Activated T-cell treated with anti-CD3 and anti-CD28 coated beads, Interleukin-2, amount 50 U/mL, for 72 hours (primary cell): ENCODE results near the gene FOXL3. TPM values are rescaled to one million over a fixed set of nuclear protein-coding genes. Genes with fewer than 3 reads are reported as not detected.
"Not testable (repeated sequence)": the region's sequence is repeated elsewhere in the genome, so short reads cannot be mapped to it uniquely, and the experiment has no call there.

ENCODE experiments used
- ATAC-seq, 2 donors: fragments of 150-1000 bp; cut with Tn5 transposase; replicated peaks in 1 of 2; 2 replicates each; pipeline ENCODE4 v1.10.0; 2021; ENCODE audit warnings: moderate library complexity in 2 of 2, mild to moderate bottlenecking in 1 of 2
- DNase-seq, 2 donors: peaks; one replicate each; pipeline ENCODE4 v3.0.0; 2021 to 2022; ENCODE audit warnings: mixed read lengths in 1 of 2
- H3K27ac Mint-ChIP-seq: one replicate; pipeline ENCODE4 v1.8.0; 2022; ENCODE audit warnings: mild to moderate bottlenecking, moderate library complexity, mixed read lengths
- H3K27me3 Mint-ChIP-seq: one replicate; pipeline ENCODE4 v1.8.0; 2022; ENCODE audit warnings: low read depth, mixed read lengths
- H3K36me3 Mint-ChIP-seq, 2 donors: one replicate each; pipeline ENCODE4 v1.8.0; 2022; ENCODE audit warnings: mixed read lengths in 2 of 2, mild to moderate bottlenecking in 1 of 2; ENCODE audit not compliant: insufficient read depth in 2 of 2
- H3K4me1 Mint-ChIP-seq: one replicate; pipeline ENCODE4 v1.8.0; 2022; ENCODE audit warnings: low read depth, mixed read lengths
- H3K4me3 Mint-ChIP-seq, 2 donors: one replicate each; pipeline ENCODE4 v1.8.0; 2022; ENCODE audit warnings: mild to moderate bottlenecking in 2 of 2, mixed read lengths in 2 of 2, moderate library complexity in 2 of 2
- H3K9me3 Mint-ChIP-seq, 2 donors: one replicate each; pipeline ENCODE4 v1.8.0; 2022; ENCODE audit warnings: mixed read lengths in 2 of 2
- total RNA-seq, 2 donors: library from RNA; stranded (reverse); gene quantifications; one replicate each; pipeline ENCODE4 v1.2.3, GENCODE V29; 2022

Gene FOXL3
- total RNA-seq = not detected

DNA sequence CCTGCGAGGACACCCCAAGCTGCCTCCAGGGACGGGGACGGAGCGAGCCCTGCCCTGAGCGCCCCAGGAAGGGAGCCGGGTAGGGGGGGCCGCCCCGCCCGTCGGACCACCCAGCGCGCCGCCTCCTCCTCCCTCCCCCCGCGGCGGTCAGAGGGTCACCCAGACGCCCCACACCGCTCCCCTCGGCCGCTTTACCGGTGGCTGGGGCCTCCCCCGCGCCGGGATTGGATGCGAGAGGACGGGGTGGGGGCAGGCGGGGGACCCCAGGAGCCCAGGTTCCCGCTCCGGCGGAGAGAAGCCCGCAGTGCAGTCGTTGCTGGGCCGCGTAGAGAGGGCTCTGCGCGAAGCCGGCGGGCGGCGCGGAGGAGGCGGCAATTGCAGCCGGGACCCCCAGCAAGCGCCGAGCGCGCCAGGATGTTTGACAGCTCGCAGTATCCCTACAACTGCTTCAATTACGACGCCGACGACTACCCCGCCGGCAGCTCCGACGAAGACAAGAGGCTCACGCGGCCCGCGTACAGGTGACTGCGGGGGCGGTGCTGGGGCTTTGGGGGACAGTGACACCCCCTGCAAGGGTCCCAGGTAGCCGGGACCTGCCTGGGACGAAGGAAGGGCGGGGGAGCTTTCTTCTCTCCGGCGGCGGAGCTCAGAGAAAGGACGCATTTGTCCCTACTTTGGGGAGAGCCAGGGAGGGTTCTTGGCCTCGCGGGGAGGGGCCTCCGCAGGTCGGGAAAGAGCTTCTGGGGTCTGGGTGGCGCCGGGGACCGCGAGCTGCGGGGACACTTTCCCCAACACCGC is at the start of gene FOXL3:
Gene FOXL3, plus strand, starts transcription at position 415 of the 798 bp plus-strand sequence. Its CDS starts 0 bp downstream, at position 415.
- Mint-ChIP-seq H3K27ac (no peak within 1 kb of the TSS), H3K4me3 (no peak within 1 kb of the TSS)

DNA sequence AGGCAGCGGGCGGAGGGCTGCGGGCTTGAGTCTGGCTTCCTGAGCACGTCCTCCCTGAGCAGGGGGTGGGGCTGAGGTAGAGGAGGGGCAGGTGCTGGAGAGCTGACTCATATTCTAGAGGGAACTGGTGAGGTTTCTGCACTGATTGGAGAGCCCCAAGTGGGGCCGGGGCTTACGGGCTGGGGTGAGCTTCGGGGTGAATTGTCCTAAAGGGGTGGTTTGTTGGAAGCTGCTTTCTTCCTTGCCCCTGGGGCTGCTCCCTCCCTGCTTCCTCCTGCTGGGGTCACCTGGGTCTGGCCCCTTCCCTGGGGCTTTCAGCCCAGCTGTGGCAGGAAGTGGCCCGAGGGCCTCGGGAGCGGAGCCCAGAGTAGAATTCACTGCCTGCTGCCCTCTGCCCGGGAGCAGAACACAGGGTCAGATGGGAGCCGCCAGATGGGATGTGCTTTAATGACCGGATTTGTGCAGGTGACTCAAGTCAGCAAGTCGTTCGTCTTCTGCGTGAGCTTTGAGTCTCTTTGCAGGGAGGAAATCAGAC is 49.0 kb upstream of the FOXL3 start:
- no peaks in the 10 kb centered on the region for H3K4me1 Mint-ChIP-seq
- DNase-seq = peak; percentile 25 to 41
- H3K36me3 Mint-ChIP-seq = no peaks in the 10 kb centered on the region
- H3K27ac Mint-ChIP-seq = no peak overlapping the region
- H3K9me3 Mint-ChIP-seq = no peaks in the 10 kb centered on the region
- peak; percentile 77 to 79 for ATAC-seq
- H3K27me3 Mint-ChIP-seq = no peaks in the 10 kb centered on the region
- H3K4me3 Mint-ChIP-seq = no peak overlapping the region

More for the DNA sequence above, at the start of gene FOXL3:
- no peak for ATAC-seq
- peaks cover 23% of the 10 kb centered on the region for H3K27me3 Mint-ChIP-seq
- no peak for DNase-seq
- no peaks in the 10 kb centered on the region for H3K9me3 Mint-ChIP-seq
- no peaks in the 10 kb centered on the region for H3K36me3 Mint-ChIP-seq
- H3K4me1 Mint-ChIP-seq = no peaks in the 10 kb centered on the region

DNA sequence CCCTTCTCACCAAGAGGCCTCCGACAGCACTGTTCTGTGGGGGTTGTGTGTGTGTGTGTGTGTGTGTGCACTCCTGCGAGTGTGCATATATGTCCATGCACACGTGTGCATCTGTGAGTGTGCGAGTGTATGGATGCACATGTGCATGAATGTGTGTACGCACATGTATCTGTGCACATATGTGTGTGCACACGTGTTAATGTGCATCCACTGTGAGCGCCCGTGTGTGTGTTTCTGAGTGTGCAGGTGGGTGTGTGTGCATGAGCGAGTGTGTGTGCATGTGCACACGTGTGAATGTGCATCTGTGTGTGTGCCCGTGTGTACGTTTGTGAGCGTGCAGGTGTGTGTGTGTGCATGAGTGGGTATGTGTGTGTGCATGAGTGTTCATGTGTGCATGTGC is 48.5 kb upstream of the FOXL3 start:
- no peaks in the 10 kb centered on the region for H3K27me3 Mint-ChIP-seq
- ATAC-seq (no peak), DNase-seq (no peak)
- H3K9me3 Mint-ChIP-seq = no peaks in the 10 kb centered on the region
- no peaks in the 10 kb centered on the region for H3K4me1 Mint-ChIP-seq
- H3K27ac Mint-ChIP-seq = no peak overlapping the region
- no peaks in the 10 kb centered on the region for H3K36me3 Mint-ChIP-seq
- H3K4me3 Mint-ChIP-seq = no peak overlapping the region

DNA sequence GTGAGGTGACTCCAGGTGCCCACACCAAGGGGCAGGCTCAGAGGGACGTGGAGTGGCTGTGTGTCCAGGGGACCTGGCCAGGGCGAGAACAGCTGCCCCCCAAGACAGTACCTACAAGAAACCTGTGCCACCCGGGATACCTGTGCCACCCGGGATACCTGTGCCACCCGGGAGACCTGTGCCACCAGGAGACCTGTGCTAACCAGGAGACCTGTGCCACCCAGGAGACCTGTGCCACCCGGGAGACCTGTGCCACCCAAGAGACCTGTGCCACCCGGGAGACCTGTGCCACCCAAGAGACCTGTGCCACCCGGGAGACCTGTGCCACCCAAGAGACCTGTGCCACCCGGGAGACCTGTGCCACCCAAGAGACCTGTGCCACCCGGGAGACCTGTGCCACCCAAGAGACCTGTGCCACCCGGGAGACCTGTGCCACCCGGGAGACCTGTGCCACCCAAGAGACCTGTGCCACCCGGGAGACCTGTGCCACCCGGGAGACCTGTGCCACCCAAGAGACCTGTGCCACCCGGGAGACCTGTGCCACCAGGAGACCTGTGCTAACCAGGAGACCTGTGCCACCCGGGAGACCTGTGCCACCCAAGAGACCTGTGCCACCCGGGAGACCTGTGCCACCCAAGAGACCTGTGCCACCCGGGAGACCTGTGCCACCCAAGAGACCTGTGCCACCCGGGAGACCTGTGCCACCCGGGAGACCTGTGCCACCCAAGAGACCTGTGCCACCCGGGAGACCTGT is 47.0 kb upstream of the FOXL3 start:
- ATAC-seq, H3K27me3 Mint-ChIP-seq, DNase-seq, H3K4me1 Mint-ChIP-seq, H3K4me3 Mint-ChIP-seq, H3K9me3 Mint-ChIP-seq, H3K27ac Mint-ChIP-seq, H3K36me3 Mint-ChIP-seq: not testable (repeated sequence)

DNA sequence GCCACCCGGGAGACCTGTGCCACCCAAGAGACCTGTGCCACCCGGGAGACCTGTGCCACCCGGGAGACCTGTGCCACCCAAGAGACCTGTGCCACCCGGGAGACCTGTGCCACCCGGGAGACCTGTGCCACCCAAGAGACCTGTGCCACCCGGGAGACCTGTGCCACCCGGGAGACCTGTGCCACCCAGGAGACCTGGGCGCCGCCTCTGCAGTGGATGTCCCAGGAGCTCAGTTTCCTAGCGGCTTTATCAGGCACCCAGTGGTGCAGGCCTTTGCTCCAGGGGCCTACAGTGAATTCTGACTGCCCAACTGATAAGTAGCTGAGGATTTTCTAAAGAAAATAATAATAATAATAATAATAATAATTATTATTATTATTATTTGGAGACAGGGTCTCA is 46.4 kb upstream of the FOXL3 start:
- not testable (repeated sequence) for H3K4me1 Mint-ChIP-seq, H3K27me3 Mint-ChIP-seq

DNA sequence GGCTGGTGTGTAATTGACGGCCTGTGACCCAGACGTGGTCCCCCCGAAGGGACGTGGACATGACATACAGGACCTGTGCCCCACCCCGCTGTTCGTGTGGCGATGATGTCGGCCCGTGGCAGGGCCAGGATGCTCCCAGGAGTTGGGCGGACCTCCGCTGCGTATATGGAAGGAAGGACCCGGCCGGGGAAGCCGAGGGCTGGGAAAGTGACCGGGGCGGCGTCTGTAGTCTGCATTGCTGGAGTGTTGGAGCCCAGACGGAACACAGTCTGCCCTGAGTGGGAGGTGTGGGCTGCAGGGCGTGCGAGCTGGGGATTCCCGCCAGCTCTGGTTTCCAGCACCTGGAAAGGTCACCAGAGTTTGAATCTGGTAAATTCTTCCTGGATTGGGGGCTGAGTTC is 45.0 kb upstream of the FOXL3 start:
- no peaks in the 10 kb centered on the region for H3K36me3 Mint-ChIP-seq
- H3K27me3 Mint-ChIP-seq = no peaks in the 10 kb centered on the region
- DNase-seq = no peak
- no peak for ATAC-seq
- no peaks in the 10 kb centered on the region for H3K9me3 Mint-ChIP-seq
- H3K27ac Mint-ChIP-seq = no peak overlapping the region
- no peaks in the 10 kb centered on the region for H3K4me1 Mint-ChIP-seq
- H3K4me3 Mint-ChIP-seq = no peak overlapping the region

More for the DNA sequence above, 46.4 kb upstream of the FOXL3 start:
- DNase-seq, H3K9me3 Mint-ChIP-seq, ATAC-seq, H3K36me3 Mint-ChIP-seq, H3K27ac Mint-ChIP-seq, H3K4me3 Mint-ChIP-seq: not testable (repeated sequence)

DNA sequence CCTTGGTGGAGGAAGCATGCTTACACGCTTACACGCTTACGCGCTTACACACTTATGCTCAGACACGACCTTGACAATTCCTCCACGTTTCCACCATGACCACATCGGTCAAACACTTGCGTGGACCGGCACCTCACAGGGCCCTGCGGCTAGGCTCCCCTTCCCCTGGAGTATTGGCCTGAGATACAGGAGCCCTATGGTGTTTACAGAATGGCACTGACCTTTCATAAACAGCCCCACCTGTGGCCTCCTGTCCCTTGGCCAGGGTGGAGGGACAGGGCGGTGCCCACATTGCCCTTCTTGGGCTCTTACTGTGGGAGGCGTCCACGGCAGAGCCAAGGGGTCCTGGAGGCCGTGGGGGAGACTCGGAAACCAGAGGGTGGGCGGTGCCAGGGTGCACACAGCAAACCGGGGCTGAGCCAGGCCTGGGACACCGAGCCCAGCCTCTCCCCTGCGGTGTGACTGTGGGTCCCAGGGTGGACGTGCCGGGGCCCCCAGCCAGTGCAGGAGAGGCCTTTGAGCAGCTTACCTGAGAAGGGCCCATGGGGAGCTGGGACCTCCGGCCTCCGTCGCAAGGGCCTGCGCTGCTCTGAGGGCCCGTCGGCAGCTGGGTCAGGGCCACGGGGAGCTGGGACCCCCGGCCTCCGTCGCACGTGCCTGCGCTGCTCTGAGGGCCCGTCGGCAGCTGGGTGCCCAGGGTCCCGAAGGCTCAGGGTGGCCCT is 44.2 kb upstream of the FOXL3 start:
- no peak overlapping the region for H3K27ac Mint-ChIP-seq
- no peak overlapping the region for H3K4me3 Mint-ChIP-seq
- no peaks in the 10 kb centered on the region for H3K36me3 Mint-ChIP-seq
- no peaks in the 10 kb centered on the region for H3K27me3 Mint-ChIP-seq
- H3K4me1 Mint-ChIP-seq = no peaks in the 10 kb centered on the region
- no peak for ATAC-seq
- DNase-seq = no peak
- no peaks in the 10 kb centered on the region for H3K9me3 Mint-ChIP-seq

DNA sequence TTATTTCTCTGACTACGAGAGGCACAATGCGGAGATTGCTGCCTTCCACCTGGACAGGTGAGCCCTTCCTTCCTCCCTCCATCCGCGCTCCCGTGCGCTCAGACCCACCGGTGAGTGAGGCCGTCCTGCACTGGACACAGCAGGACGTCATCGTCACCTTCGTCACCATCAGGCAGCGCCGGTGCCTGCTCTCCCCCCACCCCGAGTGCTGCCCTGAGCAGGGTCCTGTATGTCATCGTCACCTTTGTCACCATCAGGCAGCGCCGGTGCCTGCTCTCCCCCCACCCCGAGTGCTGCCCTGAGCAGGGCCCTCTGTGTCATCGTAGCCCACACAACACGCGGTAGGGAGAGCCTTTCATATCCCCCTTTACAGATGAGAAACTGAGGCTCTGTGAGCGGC is 43.5 kb upstream of the FOXL3 start:
- no peaks in the 10 kb centered on the region for H3K27me3 Mint-ChIP-seq
- H3K36me3 Mint-ChIP-seq = no peaks in the 10 kb centered on the region
- ATAC-seq (no peak), DNase-seq (no peak)
- H3K27ac Mint-ChIP-seq = no peak overlapping the region
- H3K9me3 Mint-ChIP-seq = no peaks in the 10 kb centered on the region
- H3K4me1 Mint-ChIP-seq = no peaks in the 10 kb centered on the region
- no peak overlapping the region for H3K4me3 Mint-ChIP-seq

DNA sequence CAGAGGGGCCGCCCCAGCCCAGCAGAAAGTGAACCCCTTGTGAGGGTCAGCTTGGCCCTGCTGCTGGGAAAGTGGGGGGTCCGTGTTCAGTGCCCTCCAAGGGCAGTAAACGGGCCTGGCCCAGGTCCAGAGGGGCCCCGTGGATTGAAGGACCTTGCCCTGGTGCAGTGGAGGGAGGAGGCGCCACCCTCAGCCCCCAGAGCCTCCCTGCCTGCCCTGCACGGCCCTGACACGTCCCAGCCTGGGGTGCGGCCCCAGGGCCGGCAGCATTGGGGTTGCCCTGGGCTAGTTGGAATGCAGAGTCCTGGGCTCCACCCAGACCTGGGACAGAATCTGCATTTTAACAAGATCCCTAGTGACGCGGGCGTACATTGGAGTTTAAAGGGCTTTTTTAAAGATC is 42.8 kb upstream of the FOXL3 start:
- Mint-ChIP-seq H3K27me3 (no peaks in the 10 kb centered on the region), H3K36me3 (no peaks in the 10 kb centered on the region), H3K9me3 (no peaks in the 10 kb centered on the region), H3K4me1 (no peaks in the 10 kb centered on the region), H3K4me3 (no peak overlapping the region), H3K27ac (no peak overlapping the region)
- ATAC-seq (no peak), DNase-seq (no peak)

DNA sequence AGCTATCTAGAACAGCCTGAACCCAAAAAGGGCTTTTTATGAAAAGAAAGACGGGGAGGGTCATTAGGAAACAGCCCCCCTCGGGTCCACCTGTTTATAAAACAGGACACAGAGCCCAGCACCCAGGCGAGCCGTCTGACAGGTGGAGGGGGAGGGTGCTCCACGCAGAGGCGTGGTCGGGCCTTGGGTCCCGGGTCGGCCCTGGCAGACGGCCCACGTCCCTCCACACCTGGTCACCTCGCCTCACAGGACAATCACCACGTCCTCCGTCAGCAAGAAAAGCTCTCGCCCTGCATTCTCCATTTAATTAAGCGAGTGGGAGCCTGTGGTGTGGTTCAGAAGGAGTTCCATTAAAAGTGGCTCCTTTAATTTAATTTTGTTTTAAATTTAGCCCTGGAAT is 42.3 kb upstream of the FOXL3 start:
- Mint-ChIP-seq H3K4me3 (no peak overlapping the region), H3K9me3 (no peaks in the 10 kb centered on the region), H3K27ac (no peak overlapping the region), H3K36me3 (no peaks in the 10 kb centered on the region), H3K4me1 (no peaks in the 10 kb centered on the region), H3K27me3 (no peaks in the 10 kb centered on the region)
- no peak for ATAC-seq
- no peak for DNase-seq

DNA sequence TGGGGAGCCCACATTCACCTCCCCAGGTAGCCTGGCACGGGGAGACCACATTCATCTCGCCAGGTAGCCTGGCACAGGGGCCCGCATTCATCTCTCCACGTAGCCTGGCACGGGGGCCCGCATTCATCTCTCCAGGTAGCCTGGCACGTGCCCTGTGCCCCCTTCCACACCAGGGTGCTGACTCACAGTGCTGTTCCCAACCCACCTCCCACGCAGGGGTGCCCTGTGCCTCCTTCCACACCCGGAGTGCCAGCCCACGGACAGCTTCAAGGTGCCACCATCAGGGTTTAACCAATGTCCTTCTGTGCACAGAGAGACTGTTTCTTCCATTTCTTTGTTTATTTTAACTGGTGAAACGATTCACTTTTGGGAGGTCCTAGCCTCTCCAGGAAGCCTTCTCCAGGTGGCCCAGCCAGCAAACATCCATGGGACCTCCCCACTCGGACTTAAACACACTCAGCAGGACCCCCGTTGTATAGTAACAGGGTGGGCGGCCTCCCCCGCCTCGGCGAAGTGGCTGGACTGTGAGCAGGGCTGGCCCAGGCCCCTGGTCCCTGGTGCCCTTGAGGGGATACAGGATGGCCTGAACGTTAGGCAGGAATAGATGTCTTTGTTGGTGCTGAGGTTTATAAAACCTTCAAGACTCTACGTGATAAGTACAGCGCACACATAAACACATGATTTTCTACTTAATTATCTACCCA is 41.1 kb upstream of the FOXL3 start:
- Mint-ChIP-seq H3K27ac (no peak overlapping the region), H3K4me1 (no peaks in the 10 kb centered on the region), H3K36me3 (no peaks in the 10 kb centered on the region), H3K27me3 (no peaks in the 10 kb centered on the region), H3K4me3 (no peak overlapping the region), H3K9me3 (no peaks in the 10 kb centered on the region)
- ATAC-seq (no peak), DNase-seq (no peak)

DNA sequence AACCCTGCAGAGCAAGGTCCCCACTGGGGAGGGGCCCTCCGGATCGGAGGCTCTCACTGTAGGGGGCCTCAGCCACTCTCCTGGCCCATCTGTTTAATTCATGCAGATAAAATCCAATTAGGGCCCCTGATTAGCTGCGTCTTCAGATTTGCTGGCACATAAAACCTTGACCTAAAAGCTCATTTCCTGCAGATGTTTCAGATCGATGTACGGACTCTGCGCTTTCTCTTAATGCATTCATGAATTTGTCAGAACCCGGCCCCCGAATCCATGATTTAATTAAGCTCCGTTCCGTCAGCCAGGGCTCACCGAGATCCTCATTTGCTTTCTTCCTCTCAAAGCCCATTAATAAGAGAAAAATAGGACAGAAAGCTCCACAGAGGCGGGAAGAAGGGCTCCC is 40.0 kb upstream of the FOXL3 start:
- no peaks in the 10 kb centered on the region for H3K4me1 Mint-ChIP-seq
- no peaks in the 10 kb centered on the region for H3K27me3 Mint-ChIP-seq
- no peaks in the 10 kb centered on the region for H3K36me3 Mint-ChIP-seq
- no peak overlapping the region for H3K27ac Mint-ChIP-seq
- ATAC-seq (no peak), DNase-seq (no peak)
- no peak overlapping the region for H3K4me3 Mint-ChIP-seq
- H3K9me3 Mint-ChIP-seq = no peaks in the 10 kb centered on the region
